HK-2 (cell line): Measurements from ENCODE around the gene ULK2.

ENCODE experiments used
- DNase-seq: peaks from one replicate; pipeline ENCODE4 v3.0.0-alpha.2; 2018; ENCODE audit not compliant: unreplicated experiment

ULK2 gene

DNA sequence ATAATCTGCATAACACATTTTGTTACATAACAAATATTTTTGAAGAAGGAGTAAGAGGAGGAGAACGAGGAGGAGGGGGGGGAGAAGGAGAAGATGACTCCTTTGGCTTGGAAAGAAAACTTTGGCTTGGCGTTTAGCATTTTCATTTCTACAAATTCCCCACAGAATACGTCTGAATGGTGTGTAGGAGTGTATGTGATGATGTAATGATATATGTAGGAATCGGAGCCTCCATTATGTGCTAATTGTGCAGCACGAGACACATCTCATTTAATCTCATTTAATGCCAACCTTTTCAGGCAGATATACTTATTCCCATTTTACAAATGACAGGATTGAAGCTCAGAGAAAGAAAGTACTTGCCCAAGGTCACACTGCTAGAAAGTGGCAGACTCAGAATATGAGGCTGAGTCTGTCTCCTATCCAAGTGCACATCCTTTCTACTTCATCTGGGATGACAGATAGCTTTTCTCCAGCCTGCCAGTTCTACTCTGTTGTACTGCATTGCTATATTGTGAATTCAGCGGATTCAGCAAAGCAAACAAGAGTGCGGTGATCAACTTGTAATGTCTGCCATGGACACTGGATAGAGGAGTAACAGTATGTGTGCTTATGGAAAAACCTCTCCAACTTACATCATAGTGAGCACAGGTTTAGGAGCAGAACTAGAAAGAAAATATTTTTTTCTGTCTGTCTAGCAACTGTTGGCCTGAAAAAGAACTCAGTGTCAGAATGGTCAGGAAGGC is 140.9 kb downstream of the ULK2 start:
- no peak for DNase-seq

DNA sequence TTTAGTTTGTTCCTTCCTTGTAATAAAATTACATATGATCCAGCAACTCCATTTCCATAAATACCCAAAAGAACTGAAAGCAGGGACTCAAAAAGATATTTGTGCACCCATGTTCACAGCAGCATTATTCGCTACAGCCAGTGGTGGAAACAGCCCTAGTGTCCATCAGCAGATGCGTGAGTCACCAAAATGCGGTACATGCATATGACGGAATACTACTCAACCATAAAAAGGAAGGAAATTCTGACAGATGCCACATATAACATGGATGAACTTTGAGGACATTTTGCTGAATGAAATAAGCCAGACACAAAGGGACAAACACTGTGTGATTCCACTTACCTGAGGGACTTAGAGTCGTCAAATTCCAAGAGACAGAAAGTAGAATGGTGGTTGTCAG is 142.2 kb downstream of the ULK2 start:
- no peak for DNase-seq

DNA sequence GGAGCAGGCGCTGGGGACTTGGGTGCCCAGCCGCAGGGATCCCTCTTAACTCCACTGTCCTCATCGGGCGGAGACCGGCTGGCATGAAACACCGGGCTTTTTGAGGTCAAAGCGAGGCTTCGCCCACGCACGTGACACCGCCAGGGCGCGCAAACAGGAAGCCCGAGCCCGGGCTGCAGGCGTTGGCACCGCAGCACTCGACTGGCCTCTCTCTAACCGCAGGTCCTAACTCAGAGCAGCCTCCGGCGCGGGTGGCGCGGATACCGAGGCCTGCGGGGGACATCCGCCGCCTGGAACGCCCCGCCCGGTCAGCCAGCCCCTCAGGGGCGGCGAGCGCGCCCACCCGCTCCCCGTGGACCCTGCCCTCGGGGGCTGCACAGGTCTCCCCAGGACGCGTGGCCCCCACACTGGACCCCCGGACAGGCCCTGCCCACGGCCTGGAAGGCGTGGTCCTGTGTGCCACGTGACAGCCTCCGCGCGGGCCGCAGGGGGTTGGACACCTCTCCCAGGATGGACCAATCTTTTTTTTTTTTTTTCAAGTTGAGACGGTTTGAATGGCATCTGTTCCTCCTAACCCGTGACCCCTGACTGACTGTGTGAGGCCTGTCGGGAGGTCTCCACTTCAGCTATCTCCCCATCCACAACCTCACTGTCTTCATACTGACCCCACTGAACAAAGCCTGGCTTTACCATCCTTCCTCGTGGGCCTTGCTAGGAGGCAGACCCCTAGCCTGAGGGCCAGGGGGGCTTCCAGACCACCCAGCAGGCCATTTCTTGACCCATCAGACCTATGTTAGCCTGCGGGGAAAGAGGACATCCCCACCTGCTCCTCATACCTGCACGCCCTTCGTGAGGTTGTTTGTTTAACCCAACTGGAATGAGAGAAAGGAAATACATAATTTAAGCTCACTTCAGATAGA is 143.0 kb downstream of the ULK2 start:
- no peak for DNase-seq

DNA sequence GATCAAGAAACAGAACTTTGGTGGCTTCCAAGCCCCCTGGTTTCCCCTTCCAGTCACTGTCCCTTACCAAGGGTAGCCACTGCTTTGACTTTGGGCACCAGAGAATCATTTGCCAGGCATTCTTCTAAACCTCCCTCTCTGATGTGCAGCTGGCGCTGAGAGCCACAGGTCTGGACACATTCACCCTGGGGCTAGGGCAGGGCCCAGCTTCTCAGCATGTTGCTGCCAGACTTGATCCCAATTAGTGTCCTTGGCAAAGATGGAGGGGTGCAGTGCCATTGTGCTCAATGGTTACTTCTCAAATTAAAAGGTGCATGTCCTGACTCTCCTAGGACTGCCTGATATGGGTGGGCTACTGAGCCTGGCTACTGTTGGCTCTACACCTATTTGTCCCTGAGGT is 143.8 kb downstream of the ULK2 start:
- DNase-seq = no peak
